ENCODE measurements around the gene SUDS3. TPM values are rescaled to one million over a fixed set of nuclear protein-coding genes. Genes with fewer than 3 reads are reported as not detected.
A peak's percentile ranks its signal among the peaks of the same experiment; 100 is the strongest.

SUDS3 gene
- total and polyA plus RNA-seq, 10 of the 15 experiments (the other 5 are each of a cell fraction or from before 2014, with no cell fraction given) = 5.2 to 42.8 (median 21.7) TPM

- Histone ChIP-seq H2AFZ (ENCODE audit: control insufficient read depth, low read depth, low read length) (no peak overlapping the region), H3K4me1 (ENCODE audit: control insufficient read depth, insufficient read depth, low read length) (peaks cover 21% of the 10 kb centered on the region; the same call in 1 of the 2 replicates), H3K79me2 (ENCODE audit: control insufficient read depth, insufficient read depth, low read length) (peaks cover 71% of the 10 kb centered on the region), H4K20me1 (ENCODE audit: control insufficient read depth, insufficient read depth) (no peaks in the 10 kb centered on the region), H3K9ac (ENCODE audit: control insufficient read depth, insufficient read depth, low read length) (peak overlapping the region; percentile 32), H3K9me3 (replicated peaks; ENCODE audit: control insufficient read depth, insufficient read depth, low read length) (no peaks in the 10 kb centered on the region), H3K4me2 (ENCODE audit: control insufficient read depth, insufficient read depth) (peak overlapping the region; percentile 78), H3K4me3 (no peak overlapping the region; the same call in 1 of the 2 replicates), H3K27ac (ENCODE audit: control insufficient read depth, insufficient read depth) (peak overlapping the region; percentile 21), H3K27me3 (replicated peaks in 1 of 2; ENCODE audit: control insufficient read depth in 2 of 2, insufficient read depth in 2 of 2, low read length in 1 of 2) (no peaks in the 10 kb centered on the region), H3K36me3 (ENCODE audit: control insufficient read depth in 2 of 2, insufficient read depth in 2 of 2, low read length in 1 of 2) (no peaks in the 10 kb centered on the region)
- TF ChIP-seq PAX5 (IDR thresholded peaks at IDR 0.05; ENCODE audit: borderline replicate concordance, low read depth, low read length) (0 out of 2 replicates have a peak, but pooled peaks have one; percentile 13), IRF5 (IDR thresholded peaks at IDR 0.05; ENCODE audit: borderline replicate concordance) (no peak), MEF2A (IDR thresholded peaks at IDR 0.05; ENCODE audit: insufficient read depth, low read depth, low read length) (peak; percentile 54; the same call in 1 of the 2 replicates), SKIL (IDR thresholded peaks at IDR 0.05; ENCODE audit: low read depth, poor library complexity, severe bottlenecking) (peak; percentile 13), BHLHE40 (IDR thresholded peaks at IDR 0.05; ENCODE audit: borderline replicate concordance in 1 of 2, low read depth in 2 of 2, low read length in 1 of 2) (peak; percentile 92 to 95), MTA2 (IDR thresholded peaks at IDR 0.05; ENCODE audit: low read depth) (peak; percentile 29; the same call in 1 of the 2 replicates), EED (IDR thresholded peaks at IDR 0.05; ENCODE audit: low read depth) (peak; percentile 45; the same call in 1 of the 2 replicates), ZNF384 (IDR thresholded peaks at IDR 0.05; ENCODE audit: borderline replicate concordance, low read depth, low read length) (peak; percentile 65; the same call in 1 of the 2 replicates), RAD51 (IDR thresholded peaks at IDR 0.05) (peak; percentile 59), IKZF2 (IDR thresholded peaks at IDR 0.05) (peak; percentile 29 to 59; a peak in 2 of 4 replicates), ATF2 (IDR thresholded peaks at IDR 0.05; ENCODE audit: low read length) (no peak), RUNX3 (IDR thresholded peaks at IDR 0.05; ENCODE audit: low read length) (peak; percentile 78), TARDBP (IDR thresholded peaks at IDR 0.05; ENCODE audit: borderline replicate concordance) (no peak)
- TF ChIP-seq, protein P1, sequence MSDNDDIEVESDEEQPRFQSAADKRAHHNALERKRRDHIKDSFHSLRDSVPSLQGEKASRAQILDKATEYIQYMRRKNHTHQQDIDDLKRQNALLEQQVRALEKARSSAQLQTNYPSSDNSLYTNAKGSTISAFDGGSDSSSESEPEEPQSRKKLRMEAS (IDR thresholded peaks at IDR 0.05; ENCODE audit: low read depth, low read length) = no peak
- TF ChIP-seq, protein P2, sequence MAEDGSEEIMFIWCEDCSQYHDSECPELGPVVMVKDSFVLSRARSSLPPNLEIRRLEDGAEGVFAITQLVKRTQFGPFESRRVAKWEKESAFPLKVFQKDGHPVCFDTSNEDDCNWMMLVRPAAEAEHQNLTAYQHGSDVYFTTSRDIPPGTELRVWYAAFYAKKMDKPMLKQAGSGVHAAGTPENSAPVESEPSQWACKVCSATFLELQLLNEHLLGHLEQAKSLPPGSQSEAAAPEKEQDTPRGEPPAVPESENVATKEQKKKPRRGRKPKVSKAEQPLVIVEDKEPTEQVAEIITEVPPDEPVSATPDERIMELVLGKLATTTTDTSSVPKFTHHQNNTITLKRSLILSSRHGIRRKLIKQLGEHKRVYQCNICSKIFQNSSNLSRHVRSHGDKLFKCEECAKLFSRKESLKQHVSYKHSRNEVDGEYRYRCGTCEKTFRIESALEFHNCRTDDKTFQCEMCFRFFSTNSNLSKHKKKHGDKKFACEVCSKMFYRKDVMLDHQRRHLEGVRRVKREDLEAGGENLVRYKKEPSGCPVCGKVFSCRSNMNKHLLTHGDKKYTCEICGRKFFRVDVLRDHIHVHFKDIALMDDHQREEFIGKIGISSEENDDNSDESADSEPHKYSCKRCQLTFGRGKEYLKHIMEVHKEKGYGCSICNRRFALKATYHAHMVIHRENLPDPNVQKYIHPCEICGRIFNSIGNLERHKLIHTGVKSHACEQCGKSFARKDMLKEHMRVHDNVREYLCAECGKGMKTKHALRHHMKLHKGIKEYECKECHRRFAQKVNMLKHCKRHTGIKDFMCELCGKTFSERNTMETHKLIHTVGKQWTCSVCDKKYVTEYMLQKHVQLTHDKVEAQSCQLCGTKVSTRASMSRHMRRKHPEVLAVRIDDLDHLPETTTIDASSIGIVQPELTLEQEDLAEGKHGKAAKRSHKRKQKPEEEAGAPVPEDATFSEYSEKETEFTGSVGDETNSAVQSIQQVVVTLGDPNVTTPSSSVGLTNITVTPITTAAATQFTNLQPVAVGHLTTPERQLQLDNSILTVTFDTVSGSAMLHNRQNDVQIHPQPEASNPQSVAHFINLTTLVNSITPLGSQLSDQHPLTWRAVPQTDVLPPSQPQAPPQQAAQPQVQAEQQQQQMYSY (CRISPR knock-in tag; IDR thresholded peaks at IDR 0.05) = no peak
- FAIRE-seq = no peak
- no TSS peak for BruUV-seq (replicated peaks)
- ChIA-PET RAD21 (ENCODE audit: unreplicated experiment) (interaction anchor here (0.8 to 7.0 kb wide), 16 partner anchors 9 to 182 kb away, joined by 3 to 98 read pairs (median 8); partner anchors contain the start of gene SUDS3), SMC1A (ENCODE audit: uncharacterized antibody, unreplicated experiment) (interaction anchor here (0.6 to 6.1 kb wide), 19 partner anchors 10 to 180 kb away, joined by 3 to 125 read pairs (median 7); partner anchors contain the start of genes SUDS3 and TAOK3), CTCF (interaction anchor here (0.6 to 6.0 kb wide), 18 partner anchors 10 to 194 kb away, joined by 3 to 98 read pairs (median 5); partner anchors contain the start of gene SUDS3), POLR2A (interaction anchor here (0.6 to 6.5 kb wide), 9 partner anchors 10 to 162 kb away, joined by 3 to 68 read pairs (median 6); no protein-coding TSS in a partner anchor)
- ATAC-seq = peak; percentile 89
- no peak for DNase-seq (ENCODE audit: low read depth, low spot score)
- 28% methylated on average over 7 of the region's 7 CpGs for WGBS (ENCODE audit: insufficient coverage, insufficient replicate concordance, low lambda C conversion rate, missing lambda C conversion rate)
- intact Hi-C loops (cut with micrococcal nuclease; ENCODE audit: unreplicated experiment) (no loop called here), in situ Hi-C loops (cut with MboI) (no loop called here)
These were observed 29.5 kb upstream of the SUDS3 start for GRCh38 chr12:118346895-118347294.
